HEK293 (cell line): ENCODE results near the gene RNF175.

Experiments used
- FEZF1 ChIP-seq: fragments of 450-650 bp; formaldehyde crosslinking; IDR thresholded peaks from 2 replicates; pipeline ENCODE4 v1.5.1; 2016; ENCODE audit warnings: missing biosample characterization, missing genetic modification characterization
- GLI2 ChIP-seq: fragments of 450-650 bp; formaldehyde crosslinking; IDR thresholded peaks from 2 replicates; pipeline ENCODE4; 2017; ENCODE audit warnings: missing biosample characterization, missing genetic modification characterization, low read depth, borderline replicate concordance
- GLI4 ChIP-seq: fragments of 450-650 bp; formaldehyde crosslinking; IDR thresholded peaks from 2 replicates; pipeline ENCODE4 v1.5.1; 2016; ENCODE audit warnings: missing biosample characterization, missing genetic modification characterization
- IKZF3 ChIP-seq: fragments of 450-650 bp; IDR thresholded peaks from 2 replicates; pipeline ENCODE4 v1.5.0; 2018; ENCODE audit warnings: missing biosample characterization, mild to moderate bottlenecking, missing genetic modification characterization, moderate library complexity
- MYNN ChIP-seq: fragments of 450-650 bp; formaldehyde crosslinking; IDR thresholded peaks from 2 replicates; pipeline ENCODE4 v1.5.1; 2016; ENCODE audit warnings: missing biosample characterization, missing genetic modification characterization, borderline replicate concordance
- OSR2 ChIP-seq: fragments of 450-650 bp; formaldehyde crosslinking; IDR thresholded peaks from 2 replicates; pipeline ENCODE4 v1.5.1; 2016; ENCODE audit warnings: missing biosample characterization, missing genetic modification characterization
- SCRT2 ChIP-seq: fragments of 450-650 bp; formaldehyde crosslinking; IDR thresholded peaks from 2 replicates; pipeline ENCODE4 v1.5.1; 2016; ENCODE audit warnings: missing biosample characterization, missing genetic modification characterization
- ZBTB8A ChIP-seq: fragments of 450-650 bp; formaldehyde crosslinking; IDR thresholded peaks from 2 replicates; pipeline ENCODE4 v1.5.1; 2016; ENCODE audit warnings: missing biosample characterization, missing genetic modification characterization
- ZFP3 ChIP-seq: fragments of 450-650 bp; formaldehyde crosslinking; IDR thresholded peaks from 2 replicates; pipeline ENCODE4 v1.5.1; 2016; ENCODE audit warnings: low read depth, missing biosample characterization, missing genetic modification characterization
- ZNF10 ChIP-seq: fragments of 450-650 bp; formaldehyde crosslinking; IDR thresholded peaks from 2 replicates; pipeline ENCODE4 v1.5.1; 2017; ENCODE audit warnings: missing biosample characterization, missing genetic modification characterization
- ZNF19 ChIP-seq: fragments of 450-650 bp; formaldehyde crosslinking; IDR thresholded peaks from 2 replicates; pipeline ENCODE4; 2016; ENCODE audit warnings: missing biosample characterization, missing genetic modification characterization, low read depth
- ZNF202 ChIP-seq: fragments of 450-650 bp; formaldehyde crosslinking; IDR thresholded peaks from 2 replicates; pipeline ENCODE4 v1.5.1; 2016; ENCODE audit warnings: missing biosample characterization, missing genetic modification characterization, borderline replicate concordance
- ZNF24 ChIP-seq: fragments of 450-650 bp; formaldehyde crosslinking; IDR thresholded peaks from 2 replicates; pipeline ENCODE4 v1.5.1; 2016; ENCODE audit warnings: missing biosample characterization, missing genetic modification characterization
- ZNF341 ChIP-seq: fragments of 450-650 bp; formaldehyde crosslinking; IDR thresholded peaks from 2 replicates; pipeline ENCODE4; 2016; ENCODE audit warnings: low read depth, missing biosample characterization, missing genetic modification characterization
- ZNF558 ChIP-seq: fragments of 450-650 bp; formaldehyde crosslinking; IDR thresholded peaks from 2 replicates; pipeline ENCODE4 v1.5.1; 2016; ENCODE audit warnings: missing biosample characterization, missing genetic modification characterization
- ZNF561 ChIP-seq: fragments of 450-650 bp; IDR thresholded peaks from 2 replicates; pipeline ENCODE4 v1.5.1; 2018; ENCODE audit warnings: missing biosample characterization, missing genetic modification characterization, borderline replicate concordance
- ZNF596 ChIP-seq: fragments of 450-650 bp; IDR thresholded peaks from 2 replicates; pipeline ENCODE4 v1.5.0; 2018; ENCODE audit warnings: missing biosample characterization, mild to moderate bottlenecking, missing genetic modification characterization, moderate library complexity
- ZNF629 ChIP-seq: fragments of 450-650 bp; formaldehyde crosslinking; IDR thresholded peaks from 2 replicates; pipeline ENCODE4 v1.5.1; 2017; ENCODE audit warnings: missing biosample characterization, missing genetic modification characterization
- ZNF837 ChIP-seq: fragments of 450-650 bp; formaldehyde crosslinking; IDR thresholded peaks from 2 replicates; pipeline ENCODE4 v1.5.1; 2016; ENCODE audit warnings: missing biosample characterization, missing genetic modification characterization
- ZNF843 ChIP-seq: fragments of 450-650 bp; formaldehyde crosslinking; IDR thresholded peaks from 2 replicates; pipeline ENCODE4 v1.5.1; 2016; ENCODE audit warnings: missing biosample characterization, missing genetic modification characterization
- ZSCAN23 ChIP-seq: fragments of 450-650 bp; formaldehyde crosslinking; IDR thresholded peaks from 2 replicates; pipeline ENCODE4 v1.5.1; 2016; ENCODE audit warnings: missing biosample characterization, missing genetic modification characterization
- ZSCAN30 ChIP-seq: fragments of 450-650 bp; IDR thresholded peaks from 2 replicates; pipeline ENCODE4 v1.5.1; 2018; ENCODE audit warnings: missing biosample characterization, mild to moderate bottlenecking, missing genetic modification characterization, moderate library complexity
- TF ChIP-seq, protein P1 (sequence below): fragments of 450-650 bp; formaldehyde crosslinking; IDR thresholded peaks from 2 replicates; pipeline ENCODE4 v1.5.1; 2016; ENCODE audit warnings: missing biosample characterization, missing genetic modification characterization, borderline replicate concordance
- TF ChIP-seq, protein P2 (sequence below): fragments of 450-650 bp; formaldehyde crosslinking; IDR thresholded peaks from 2 replicates; pipeline ENCODE4 v1.5.1; 2017; ENCODE audit warnings: missing biosample characterization, missing genetic modification characterization
- TF ChIP-seq, protein P3 (sequence below): fragments of 450-650 bp; formaldehyde crosslinking; IDR thresholded peaks from 2 replicates; pipeline ENCODE4 v1.5.1; 2017; ENCODE audit warnings: missing biosample characterization, missing genetic modification characterization
- TF ChIP-seq, protein P4 (sequence below): fragments of 450-650 bp; formaldehyde crosslinking; IDR thresholded peaks from 2 replicates; pipeline ENCODE4 v1.5.1; 2016; ENCODE audit warnings: missing biosample characterization, missing genetic modification characterization
- TF ChIP-seq, protein P5 (sequence below): fragments of 450-650 bp; formaldehyde crosslinking; conservative IDR thresholded peaks from 2 replicates; pipeline ENCODE4 v1.5.1; 2016; ENCODE audit warnings: low read depth, missing biosample characterization, missing genetic modification characterization
- TF ChIP-seq, protein P6 (sequence below): fragments of 450-650 bp; formaldehyde crosslinking; IDR thresholded peaks from 2 replicates; pipeline ENCODE4 v1.5.1; 2016; ENCODE audit warnings: missing biosample characterization, missing genetic modification characterization

The RNF175 gene

DNA sequence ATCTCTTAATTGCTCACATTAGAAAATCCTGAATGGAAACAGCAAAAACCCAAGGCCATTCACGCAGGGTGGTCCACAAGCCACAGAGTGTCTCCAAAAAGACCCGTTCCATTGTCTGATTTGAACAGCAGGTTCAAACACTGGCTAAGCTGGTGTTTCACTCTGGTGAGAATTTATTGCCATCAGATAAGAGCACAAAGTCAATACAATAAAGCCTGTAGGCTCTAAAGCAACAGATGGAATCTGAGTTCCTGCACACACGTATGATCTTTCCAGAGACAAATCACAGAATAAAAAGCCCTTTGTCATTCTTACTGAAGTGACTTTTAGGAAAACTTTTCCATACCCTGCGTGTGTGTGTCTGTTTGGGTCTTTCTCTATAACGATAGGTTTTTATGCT is 34.2 kb upstream of the RNF175 start (continued):
- TF ChIP-seq, protein P1, sequence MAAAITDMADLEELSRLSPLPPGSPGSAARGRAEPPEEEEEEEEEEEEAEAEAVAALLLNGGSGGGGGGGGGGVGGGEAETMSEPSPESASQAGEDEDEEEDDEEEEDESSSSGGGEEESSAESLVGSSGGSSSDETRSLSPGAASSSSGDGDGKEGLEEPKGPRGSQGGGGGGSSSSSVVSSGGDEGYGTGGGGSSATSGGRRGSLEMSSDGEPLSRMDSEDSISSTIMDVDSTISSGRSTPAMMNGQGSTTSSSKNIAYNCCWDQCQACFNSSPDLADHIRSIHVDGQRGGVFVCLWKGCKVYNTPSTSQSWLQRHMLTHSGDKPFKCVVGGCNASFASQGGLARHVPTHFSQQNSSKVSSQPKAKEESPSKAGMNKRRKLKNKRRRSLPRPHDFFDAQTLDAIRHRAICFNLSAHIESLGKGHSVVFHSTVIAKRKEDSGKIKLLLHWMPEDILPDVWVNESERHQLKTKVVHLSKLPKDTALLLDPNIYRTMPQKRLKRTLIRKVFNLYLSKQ: no peak
- TF ChIP-seq, protein P2, sequence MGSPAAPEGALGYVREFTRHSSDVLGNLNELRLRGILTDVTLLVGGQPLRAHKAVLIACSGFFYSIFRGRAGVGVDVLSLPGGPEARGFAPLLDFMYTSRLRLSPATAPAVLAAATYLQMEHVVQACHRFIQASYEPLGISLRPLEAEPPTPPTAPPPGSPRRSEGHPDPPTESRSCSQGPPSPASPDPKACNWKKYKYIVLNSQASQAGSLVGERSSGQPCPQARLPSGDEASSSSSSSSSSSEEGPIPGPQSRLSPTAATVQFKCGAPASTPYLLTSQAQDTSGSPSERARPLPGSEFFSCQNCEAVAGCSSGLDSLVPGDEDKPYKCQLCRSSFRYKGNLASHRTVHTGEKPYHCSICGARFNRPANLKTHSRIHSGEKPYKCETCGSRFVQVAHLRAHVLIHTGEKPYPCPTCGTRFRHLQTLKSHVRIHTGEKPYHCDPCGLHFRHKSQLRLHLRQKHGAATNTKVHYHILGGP (tag by site-specific recombination): peak; percentile 61
- TF ChIP-seq ZBTB8A (peak; percentile 37; the same call in 1 of the 2 replicates), ZNF837 (tag by site-specific recombination) (no peak), SCRT2 (tag by site-specific recombination) (peak; percentile 96), IKZF3 (tag by site-specific recombination) (peak; percentile 81), ZSCAN23 (no peak), GLI2 (peak; percentile 39; the same call in 1 of the 2 replicates), MYNN (no peak), ZFP3 (no peak), ZNF19 (no peak), ZSCAN30 (tag by site-specific recombination) (no peak; the same call in 1 of the 2 replicates), ZNF843 (tag by site-specific recombination) (peak; percentile 78), ZNF341 (tag by site-specific recombination) (0 out of 2 replicates have a peak, but pooled peaks have one; percentile 16), ZNF558 (tag by site-specific recombination) (no peak), ZNF596 (tag by site-specific recombination) (peak; percentile 56; the same call in 1 of the 2 replicates), ZNF202 (tag by site-specific recombination) (no peak), ZNF629 (peak; percentile 33; the same call in 1 of the 2 replicates), GLI4 (tag by site-specific recombination) (no peak), FEZF1 (peak; percentile 82), ZNF24 (peak; percentile 33; the same call in 1 of the 2 replicates), ZNF10 (tag by site-specific recombination) (no peak), OSR2 (tag by site-specific recombination) (no peak; the same call in 1 of the 2 replicates), ZNF561 (tag by site-specific recombination) (peak; percentile 79)
- TF ChIP-seq, protein P3, sequence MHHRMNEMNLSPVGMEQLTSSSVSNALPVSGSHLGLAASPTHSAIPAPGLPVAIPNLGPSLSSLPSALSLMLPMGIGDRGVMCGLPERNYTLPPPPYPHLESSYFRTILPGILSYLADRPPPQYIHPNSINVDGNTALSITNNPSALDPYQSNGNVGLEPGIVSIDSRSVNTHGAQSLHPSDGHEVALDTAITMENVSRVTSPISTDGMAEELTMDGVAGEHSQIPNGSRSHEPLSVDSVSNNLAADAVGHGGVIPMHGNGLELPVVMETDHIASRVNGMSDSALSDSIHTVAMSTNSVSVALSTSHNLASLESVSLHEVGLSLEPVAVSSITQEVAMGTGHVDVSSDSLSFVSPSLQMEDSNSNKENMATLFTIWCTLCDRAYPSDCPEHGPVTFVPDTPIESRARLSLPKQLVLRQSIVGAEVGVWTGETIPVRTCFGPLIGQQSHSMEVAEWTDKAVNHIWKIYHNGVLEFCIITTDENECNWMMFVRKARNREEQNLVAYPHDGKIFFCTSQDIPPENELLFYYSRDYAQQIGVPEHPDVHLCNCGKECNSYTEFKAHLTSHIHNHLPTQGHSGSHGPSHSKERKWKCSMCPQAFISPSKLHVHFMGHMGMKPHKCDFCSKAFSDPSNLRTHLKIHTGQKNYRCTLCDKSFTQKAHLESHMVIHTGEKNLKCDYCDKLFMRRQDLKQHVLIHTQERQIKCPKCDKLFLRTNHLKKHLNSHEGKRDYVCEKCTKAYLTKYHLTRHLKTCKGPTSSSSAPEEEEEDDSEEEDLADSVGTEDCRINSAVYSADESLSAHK (tag by site-specific recombination): peak; percentile 78
- TF ChIP-seq, protein P4, sequence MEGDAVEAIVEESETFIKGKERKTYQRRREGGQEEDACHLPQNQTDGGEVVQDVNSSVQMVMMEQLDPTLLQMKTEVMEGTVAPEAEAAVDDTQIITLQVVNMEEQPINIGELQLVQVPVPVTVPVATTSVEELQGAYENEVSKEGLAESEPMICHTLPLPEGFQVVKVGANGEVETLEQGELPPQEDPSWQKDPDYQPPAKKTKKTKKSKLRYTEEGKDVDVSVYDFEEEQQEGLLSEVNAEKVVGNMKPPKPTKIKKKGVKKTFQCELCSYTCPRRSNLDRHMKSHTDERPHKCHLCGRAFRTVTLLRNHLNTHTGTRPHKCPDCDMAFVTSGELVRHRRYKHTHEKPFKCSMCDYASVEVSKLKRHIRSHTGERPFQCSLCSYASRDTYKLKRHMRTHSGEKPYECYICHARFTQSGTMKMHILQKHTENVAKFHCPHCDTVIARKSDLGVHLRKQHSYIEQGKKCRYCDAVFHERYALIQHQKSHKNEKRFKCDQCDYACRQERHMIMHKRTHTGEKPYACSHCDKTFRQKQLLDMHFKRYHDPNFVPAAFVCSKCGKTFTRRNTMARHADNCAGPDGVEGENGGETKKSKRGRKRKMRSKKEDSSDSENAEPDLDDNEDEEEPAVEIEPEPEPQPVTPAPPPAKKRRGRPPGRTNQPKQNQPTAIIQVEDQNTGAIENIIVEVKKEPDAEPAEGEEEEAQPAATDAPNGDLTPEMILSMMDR (tag by site-specific recombination): no peak
- TF ChIP-seq, protein P5, sequence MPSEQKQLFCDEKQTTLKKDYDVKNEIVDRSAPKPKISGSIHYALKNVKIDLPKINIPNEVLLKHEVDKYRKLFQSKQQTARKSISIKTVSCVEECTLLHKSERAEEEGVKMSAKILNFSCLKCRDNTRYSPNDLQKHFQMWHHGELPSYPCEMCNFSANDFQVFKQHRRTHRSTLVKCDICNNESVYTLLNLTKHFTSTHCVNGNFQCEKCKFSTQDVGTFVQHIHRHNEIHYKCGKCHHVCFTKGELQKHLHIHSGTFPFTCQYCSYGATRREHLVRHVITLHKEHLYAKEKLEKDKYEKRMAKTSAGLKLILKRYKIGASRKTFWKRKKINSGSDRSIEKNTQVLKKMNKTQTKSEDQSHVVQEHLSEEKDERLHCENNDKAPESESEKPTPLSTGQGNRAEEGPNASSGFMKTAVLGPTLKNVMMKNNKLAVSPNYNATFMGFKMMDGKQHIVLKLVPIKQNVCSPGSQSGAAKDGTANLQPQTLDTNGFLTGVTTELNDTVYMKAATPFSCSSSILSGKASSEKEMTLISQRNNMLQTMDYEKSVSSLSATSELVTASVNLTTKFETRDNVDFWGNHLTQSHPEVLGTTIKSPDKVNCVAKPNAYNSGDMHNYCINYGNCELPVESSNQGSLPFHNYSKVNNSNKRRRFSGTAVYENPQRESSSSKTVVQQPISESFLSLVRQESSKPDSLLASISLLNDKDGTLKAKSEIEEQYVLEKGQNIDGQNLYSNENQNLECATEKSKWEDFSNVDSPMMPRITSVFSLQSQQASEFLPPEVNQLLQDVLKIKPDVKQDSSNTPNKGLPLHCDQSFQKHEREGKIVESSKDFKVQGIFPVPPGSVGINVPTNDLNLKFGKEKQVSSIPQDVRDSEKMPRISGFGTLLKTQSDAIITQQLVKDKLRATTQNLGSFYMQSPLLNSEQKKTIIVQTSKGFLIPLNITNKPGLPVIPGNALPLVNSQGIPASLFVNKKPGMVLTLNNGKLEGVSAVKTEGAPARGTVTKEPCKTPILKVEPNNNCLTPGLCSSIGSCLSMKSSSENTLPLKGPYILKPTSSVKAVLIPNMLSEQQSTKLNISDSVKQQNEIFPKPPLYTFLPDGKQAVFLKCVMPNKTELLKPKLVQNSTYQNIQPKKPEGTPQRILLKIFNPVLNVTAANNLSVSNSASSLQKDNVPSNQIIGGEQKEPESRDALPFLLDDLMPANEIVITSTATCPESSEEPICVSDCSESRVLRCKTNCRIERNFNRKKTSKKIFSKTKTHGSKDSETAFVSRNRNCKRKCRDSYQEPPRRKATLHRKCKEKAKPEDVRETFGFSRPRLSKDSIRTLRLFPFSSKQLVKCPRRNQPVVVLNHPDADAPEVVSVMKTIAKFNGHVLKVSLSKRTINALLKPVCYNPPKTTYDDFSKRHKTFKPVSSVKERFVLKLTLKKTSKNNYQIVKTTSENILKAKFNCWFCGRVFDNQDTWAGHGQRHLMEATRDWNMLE (tag by site-specific recombination): no peak
- TF ChIP-seq, protein P6, sequence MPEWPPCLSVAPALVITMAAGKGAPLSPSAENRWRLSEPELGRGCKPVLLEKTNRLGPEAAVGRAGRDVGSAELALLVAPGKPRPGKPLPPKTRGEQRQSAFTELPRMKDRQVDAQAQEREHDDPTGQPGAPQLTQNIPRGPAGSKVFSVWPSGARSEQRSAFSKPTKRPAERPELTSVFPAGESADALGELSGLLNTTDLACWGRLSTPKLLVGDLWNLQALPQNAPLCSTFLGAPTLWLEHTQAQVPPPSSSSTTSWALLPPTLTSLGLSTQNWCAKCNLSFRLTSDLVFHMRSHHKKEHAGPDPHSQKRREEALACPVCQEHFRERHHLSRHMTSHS (tag by site-specific recombination): no peak
